Fibroblast of pulmonary artery (primary cell): ENCODE measurements around the gene F8.
"Not testable (repeated sequence)": the region's sequence is repeated elsewhere in the genome, so short reads cannot be mapped to it uniquely, and the experiment has no call there.

Experiments used
- DNase-seq: peaks from one replicate; pipeline ENCODE4 v3.0.0-alpha.2; 2010; ENCODE audit warnings: low read depth
- H3K4me3 ChIP-seq: replicated peaks from 2 replicates; pipeline ENCODE4 v1.5.1; 2011; ENCODE audit warnings: low read depth, mild to moderate bottlenecking, control low read depth, low read length, moderate library complexity
- CTCF ChIP-seq: IDR thresholded peaks from 2 replicates; pipeline ENCODE4 v1.5.1; 2011; ENCODE audit warnings: mild to moderate bottlenecking, control low read depth, low read length, inconsistent platforms; ENCODE audit errors: missing control alignments

F8 gene

GRCh38 chrX:154827194-154828015 is 195.1 kb downstream of the F8 start:
- DNase-seq, result no peak
- H3K4me3 ChIP-seq, result no peak overlapping the region

GRCh38 chrX:154825586-154825985 is 196.9 kb downstream of the F8 start:
- not testable (repeated sequence) for H3K4me3 ChIP-seq, DNase-seq

More at GRCh38 chrX:154827194-154828015, 195.1 kb downstream of the F8 start:
- TF ChIP-seq CTCF, result no peak

- no peak for DNase-seq
- H3K4me3 ChIP-seq, result no peak overlapping the region
- no peak for TF ChIP-seq CTCF
Observed at GRCh38 chrX:154824638-154825037, 197.9 kb downstream of the F8 start.

GRCh38 chrX:154822029-154822428 is 200.5 kb downstream of the F8 start:
- no peak overlapping the region for H3K4me3 ChIP-seq
- TF ChIP-seq CTCF, result no peak
- DNase-seq, result no peak

- TF ChIP-seq CTCF, result no peak
- DNase-seq, result no peak
- H3K4me3 ChIP-seq, result no peak overlapping the region
Observed at GRCh38 chrX:154821523-154821922, 201.0 kb downstream of the F8 start.

GRCh38 chrX:154819771-154820341 is 202.7 kb downstream of the F8 start:
- no peak for DNase-seq
- H3K4me3 ChIP-seq, result no peak overlapping the region
- TF ChIP-seq CTCF, result no peak

- TF ChIP-seq CTCF, result no peak
- no peak for DNase-seq
- H3K4me3 ChIP-seq, result no peak overlapping the region
Observed at GRCh38 chrX:154818916-154819770, 203.4 kb downstream of the F8 start.

- not testable (repeated sequence) for H3K4me3 ChIP-seq, DNase-seq
Observed at GRCh38 chrX:154817048-154817618, 205.4 kb downstream of the F8 start.

- not testable (repeated sequence) for DNase-seq, H3K4me3 ChIP-seq
Observed at GRCh38 chrX:154816326-154816898, 206.1 kb downstream of the F8 start.
